ENCODE results near the gene MTFMT.
"Not testable (repeated sequence)": the region's sequence is repeated elsewhere in the genome, so short reads cannot be mapped to it uniquely, and the experiment has no call there.

Gene MTFMT

DNA sequence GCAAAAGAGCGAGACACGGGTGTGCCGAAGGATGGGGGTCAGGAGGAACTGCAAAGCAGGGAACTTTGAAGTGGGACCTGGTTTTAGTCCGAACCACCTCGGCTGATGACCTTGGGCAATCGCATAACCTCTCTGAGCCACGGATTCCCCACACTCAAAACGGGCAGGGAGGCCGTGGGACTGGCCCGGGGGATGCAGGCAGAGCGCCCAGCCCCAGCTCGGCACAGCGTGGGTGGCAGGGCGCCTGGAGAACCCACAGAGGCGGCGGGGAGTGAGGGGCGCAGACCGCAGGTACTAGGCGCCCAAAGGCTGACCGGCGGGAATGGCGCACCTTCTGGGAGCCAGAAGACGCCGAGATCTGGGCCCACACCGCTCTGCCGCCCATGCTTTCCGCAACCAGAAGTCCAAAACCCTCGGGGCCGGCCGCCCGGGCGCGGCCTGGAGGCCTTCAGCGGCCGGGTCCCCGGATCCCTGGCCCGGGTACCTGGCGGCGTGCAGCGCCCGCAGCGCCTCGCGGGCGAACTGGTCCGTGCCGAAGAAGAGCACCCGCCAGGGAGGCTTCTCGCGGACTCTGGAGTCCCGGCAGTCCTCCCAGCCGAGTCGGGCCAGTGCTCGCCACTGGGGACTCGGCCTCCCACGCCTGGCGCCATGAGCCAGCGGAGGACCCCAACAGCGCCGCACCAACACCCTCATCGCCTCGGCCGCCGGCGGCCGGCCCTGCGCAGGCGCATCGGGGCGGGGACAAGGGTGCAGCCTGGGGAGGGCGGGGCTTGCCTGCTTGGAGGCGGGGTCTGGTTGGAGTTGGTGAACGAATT is at the start of gene MTFMT:
TSS of gene MTFMT (minus strand) at position 719 of the 815 bp plus-strand sequence. CDS start at position 693, 26 bp downstream.
- peak; percentile 48 for DNase-seq

DNA sequence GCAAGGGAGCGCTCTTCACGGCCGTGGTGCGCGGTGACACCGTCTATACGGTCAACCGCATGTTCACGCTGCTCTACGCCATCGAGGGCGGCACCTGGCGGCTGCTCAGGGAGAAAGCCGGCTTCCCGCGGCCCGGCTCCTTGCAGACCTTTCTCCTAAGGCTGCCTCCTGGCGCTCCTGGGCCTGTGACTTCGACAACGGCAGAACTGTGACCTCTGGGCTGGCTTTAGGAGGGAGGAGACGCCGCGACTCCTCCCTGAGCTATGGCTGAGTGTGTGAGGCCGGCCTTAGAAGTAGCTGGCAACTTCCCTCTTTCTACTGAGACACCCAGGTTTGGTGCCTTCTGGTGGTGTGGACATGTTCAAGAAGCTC is 48.5 kb upstream of the MTFMT start:
- no peak for DNase-seq

DNA sequence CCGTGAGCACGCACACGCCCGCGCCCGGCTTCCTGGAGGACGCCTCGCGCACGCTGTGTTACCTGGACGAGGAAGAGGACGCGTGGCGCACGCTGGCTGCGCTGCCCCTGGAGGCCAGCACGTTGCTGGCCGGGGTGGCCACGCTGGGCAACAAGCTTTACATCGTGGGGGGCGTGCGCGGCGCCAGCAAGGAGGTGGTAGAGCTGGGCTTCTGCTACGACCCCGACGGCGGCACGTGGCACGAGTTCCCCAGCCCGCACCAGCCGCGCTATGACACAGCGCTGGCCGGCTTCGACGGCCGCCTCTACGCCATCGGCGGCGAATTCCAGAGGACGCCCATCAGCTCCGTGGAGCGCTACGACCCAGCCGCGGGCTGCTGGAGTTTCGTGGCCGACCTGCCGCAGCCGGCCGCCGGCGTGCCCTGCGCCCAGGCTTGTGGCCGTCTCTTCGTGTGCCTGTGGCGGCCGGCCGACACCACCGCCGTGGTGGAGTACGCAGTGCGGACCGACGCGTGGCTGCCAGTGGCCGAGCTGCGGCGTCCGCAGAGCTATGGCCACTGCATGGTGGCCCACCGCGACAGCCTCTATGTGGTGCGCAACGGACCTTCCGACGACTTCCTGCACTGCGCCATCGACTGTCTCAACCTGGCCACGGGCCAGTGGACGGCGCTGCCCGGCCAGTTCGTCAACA is 48.0 kb upstream of the MTFMT start:
- DNase-seq: no peak

DNA sequence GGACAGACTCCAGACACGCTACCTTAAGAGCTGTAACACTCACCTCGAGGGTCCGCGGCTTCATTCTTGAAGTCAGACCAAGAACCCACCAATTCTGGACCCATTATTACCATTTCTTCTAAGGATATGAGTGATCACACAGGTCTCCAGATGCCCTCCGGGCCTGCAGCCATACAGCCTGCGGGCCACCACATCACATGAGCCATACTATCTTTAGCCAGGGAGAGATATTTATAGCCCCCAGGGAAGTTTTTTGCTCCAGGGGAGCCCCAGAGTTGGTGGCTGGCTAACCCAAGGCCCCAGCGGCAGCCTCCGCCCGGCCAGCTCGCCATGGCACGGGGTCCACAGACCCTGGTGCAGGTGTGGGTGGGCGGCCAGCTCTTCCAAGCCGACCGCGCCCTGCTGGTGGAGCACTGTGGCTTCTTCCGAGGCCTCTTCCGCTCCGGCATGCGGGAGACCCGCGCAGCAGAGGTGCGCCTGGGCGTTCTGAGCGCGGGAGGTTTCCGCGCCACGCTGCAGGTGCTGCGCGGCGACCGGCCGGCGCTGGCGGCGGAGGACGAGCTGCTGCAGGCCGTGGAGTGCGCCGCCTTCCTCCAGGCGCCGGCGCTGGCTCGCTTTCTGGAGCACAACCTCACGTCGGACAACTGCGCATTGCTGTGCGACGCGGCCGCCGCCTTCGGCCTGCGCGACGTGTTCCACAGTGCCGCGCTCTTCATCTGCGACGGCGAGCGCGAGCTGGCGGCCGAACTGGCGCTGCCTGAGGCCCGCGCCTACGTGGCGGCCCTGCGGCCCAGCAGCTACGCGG is 47.2 kb upstream of the MTFMT start, which contains the start of gene KBTBD13:
TSS of gene KBTBD13 (plus strand) at position 261 of the 805 bp plus-strand sequence. CDS start at position 331, 70 bp downstream.
- no peak for DNase-seq

DNA sequence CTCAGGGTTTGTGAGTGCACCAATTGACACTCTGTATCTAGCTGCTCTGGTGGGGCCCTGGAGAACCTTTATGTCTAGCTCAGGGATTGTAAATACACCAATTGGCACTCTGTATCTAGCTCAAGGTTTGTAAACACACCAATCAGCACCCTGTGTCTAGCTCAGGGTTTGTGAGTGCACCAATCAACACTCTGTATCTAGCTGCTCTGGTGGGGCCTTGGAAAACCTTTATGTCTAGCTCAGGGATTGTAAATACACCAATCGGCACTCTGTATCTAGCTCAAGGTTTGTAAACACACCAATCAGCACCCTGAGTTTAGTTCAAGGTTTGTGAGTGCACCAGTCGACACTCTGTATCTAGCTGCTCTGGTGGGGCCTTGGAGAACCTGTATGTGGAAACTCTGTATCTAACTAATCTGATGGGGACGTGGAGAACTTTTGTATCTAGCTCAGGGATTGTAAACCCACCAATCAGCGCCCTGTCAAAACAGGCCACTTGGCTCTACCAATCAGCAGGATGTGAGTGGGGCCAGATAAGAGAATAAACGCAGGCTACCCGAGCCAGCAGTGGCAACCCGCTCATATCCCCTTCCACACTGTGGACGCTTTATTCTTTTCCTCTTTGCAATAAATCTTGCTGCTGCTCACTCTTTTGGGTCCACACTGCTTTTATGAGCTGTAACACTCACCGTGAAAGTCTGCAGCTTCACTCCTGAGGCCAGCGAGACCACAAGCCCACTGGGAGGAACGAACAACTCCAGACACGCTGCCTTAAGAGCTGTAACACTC is 46.4 kb upstream of the MTFMT start:
- not testable (repeated sequence) for DNase-seq

DNA sequence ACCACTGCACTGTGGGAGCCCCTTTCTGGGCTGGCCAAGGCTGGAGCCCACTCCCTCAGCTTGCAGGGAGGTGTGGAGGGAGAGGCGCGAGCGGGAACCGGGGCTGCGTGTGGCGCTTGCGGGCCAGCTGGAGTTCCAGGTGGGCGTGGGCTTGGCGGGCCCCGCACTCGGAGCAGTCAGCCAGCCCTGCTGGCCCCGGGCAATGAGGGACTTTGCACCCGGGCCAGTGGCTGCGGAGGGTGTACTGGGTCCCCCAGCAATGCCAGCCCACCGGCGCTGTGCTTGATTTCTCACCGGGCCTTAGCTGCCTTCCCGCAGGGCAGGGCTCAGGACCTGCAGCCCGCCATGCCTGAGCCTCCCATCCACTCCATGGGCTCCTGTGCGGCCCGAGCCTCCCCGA is 45.5 kb upstream of the MTFMT start:
- DNase-seq: not testable (repeated sequence)

DNA sequence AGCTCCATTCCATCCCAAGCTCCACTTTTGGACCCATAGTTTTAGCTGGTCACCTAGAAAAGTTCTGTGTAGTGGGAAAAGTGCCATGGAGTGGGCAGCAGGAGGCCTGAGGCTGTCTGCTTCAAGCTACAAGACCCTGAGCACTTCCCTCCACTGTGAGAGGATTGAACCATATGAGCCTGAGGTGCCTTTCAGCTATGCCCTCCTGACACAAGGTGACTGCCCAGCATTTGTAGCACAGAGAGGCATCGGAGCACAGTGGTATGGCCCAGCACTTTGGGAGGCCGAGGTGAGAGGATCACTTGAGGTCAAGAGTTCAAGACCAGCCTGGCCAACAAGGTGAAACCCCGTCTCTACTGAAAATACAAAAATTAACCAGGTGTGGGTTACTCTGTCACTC is 43.2 kb upstream of the MTFMT start:
- DNase-seq: no peak

DNA sequence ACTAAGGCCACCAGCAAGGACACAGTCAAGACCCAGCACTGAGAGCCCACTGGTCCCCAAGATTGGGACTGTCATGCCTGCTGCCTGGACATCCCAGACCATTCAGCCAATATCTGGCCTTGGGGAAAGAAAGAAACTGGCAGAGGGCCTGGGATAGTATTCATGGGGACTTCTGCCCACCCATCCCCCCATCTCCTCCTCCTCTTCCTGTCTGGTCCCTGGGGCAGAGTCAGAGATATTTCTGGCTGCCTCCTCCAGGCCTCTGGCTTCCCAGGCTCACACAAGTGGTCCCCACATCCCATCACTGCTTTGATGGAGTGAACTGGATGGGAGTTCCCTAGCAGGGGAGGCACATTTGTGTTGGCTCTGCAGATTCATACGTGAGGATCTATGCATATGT is 42.6 kb upstream of the MTFMT start:
- no peak for DNase-seq

DNA sequence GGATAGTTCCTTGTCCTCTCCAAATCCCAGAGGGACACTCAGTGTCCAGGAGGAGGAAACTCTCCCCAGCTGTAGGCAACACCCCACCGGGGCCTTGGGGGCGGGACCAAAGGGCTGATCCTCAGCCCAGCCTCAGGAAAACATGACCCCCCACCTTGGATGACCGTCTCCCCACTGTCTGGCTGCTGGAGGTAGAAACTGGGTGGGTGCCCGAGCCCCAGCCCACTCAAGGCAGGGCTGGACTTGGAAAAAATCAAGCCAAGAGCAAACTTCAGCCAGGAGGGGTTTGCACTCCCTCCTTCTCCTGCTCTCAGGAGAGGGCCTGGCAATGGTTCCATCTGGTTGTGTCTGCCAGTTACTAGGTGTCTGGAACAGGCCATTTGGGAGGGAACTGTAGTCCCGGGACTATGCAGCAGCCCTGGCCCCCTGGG is 42.0 kb upstream of the MTFMT start:
- DNase-seq: no peak

DNA sequence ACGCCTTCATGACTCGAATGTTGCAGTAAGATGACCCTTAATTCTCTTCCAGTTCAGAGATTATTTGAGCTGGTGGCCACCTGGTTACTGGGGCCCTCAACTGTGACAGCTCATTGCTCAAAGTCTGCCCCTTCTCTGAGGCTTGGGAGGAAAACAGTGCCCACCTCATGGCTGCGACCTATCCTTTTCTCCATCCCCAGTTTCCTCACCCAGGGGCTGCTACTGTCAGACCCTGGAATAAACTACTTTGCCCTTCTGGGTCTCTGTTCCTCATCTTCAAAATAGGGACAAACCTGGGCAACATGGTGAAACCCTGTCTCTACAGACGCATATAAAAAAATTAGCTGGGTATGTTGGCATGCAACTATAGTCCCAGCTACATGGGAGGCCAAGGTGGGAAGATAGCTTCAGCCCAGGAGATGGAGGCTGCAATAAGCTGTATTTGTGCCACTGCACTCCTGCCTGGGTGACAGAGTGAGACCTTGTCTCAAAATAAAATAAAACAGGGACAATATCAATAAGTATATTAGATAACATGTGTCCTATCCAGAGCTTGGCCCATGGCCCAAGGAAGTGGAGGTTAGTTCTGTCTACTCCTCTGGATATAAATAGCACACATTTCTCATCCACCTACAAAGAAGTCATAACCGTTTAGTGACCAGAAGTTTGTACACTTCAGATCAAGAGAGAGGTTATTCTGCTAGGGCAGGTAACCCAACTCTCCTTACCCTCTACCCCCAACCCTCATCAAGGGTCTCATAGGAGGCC is 40.5 kb upstream of the MTFMT start:
- no peak for DNase-seq

DNA sequence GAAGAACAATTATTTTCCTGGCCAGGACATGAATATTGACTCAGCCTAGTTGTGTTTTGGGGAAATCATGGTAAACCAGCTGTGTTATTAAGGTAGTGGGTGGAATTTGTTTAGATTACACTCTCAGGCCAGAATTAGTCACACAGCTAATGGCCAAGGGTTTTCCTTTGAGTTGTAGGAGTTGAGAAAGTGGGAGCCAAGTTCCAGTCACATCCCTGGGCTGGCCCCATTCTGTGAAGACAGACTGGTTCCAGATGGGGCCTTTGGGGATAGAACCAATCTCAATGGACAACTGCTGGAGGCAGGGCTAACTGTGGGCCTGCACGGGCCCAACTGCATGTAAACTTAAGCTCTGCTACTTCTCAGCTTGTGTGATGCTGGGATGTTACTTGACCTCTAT is 39.7 kb upstream of the MTFMT start:
- DNase-seq: no peak

DNA sequence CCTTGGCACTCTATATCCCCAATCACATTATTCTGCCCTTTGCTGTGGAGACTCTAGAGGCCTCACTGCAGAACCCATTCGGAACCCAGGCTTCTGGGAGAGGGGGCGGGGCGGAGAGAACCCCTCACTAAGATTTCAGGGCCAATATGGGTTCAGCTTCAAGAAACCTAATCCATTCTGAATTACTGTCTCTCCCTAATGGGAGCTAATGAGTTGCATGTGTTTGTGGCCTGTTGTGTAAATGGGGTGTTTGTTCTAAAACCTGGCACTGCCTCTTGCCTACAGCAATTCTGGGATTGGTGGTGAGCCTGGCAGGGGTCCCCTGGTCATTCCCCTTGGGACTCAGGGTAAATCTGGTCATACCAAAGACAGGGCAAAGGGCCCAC is 39.0 kb upstream of the MTFMT start:
- DNase-seq: no peak

DNA sequence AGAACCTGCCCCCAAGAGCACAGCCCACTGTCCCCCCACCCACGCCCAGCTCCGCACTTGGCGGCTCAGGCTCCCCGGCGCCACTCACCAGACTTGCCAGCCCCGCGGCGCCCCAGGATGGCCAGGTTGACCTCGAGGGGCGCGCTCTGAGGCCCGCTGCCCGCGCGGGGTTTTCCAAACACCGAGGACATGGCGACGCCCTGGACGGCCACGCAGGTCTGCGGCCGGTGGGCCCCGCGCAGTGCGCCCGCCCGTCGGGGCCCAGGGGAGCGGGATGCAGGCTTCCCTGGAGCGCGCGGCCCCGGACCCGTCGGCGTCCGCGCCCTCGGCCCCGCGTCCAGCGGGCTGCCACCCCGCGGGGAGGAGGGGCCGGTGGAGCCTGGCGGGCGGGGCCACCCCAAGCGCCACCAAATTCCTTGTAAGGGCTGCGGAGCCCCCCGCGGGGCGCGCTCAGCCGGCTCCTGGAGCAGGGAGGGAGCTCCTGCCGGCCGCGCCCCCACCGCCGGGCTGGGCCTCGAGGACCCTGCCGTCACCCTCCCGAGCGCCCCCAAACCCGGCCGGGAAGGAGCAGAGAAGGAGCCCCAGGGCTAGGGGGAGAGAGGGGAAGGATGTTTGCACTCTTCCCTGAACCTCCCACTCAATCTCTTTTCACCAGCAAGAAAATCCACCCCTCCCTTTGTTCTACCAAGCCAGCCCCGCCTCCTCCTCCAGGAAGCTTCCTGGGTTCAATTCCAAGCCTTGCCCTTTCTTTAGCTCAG is 38.4 kb upstream of the MTFMT start, which contains the start of gene RASL12:
TSS of gene RASL12 (minus strand) at position 347 of the 758 bp plus-strand sequence. CDS start at position 191, 156 bp downstream.
- no peak for DNase-seq

DNA sequence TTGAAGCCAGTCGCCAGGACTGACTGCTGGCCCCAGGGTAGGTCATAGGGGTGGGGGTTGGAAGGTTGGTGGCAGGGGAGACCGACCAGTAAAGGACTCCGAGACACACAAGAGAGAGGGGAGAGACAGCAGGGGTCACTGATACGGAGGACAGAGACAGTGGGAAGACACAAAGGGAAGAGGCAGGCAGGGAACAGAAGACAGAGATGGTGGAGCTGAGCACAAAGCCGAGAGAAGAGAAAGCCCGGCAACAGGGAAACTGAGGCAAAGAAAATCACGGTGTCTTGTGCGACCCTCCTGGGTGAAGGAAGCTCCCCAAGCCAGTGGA is 37.8 kb upstream of the MTFMT start:
- DNase-seq: no peak

DNA sequence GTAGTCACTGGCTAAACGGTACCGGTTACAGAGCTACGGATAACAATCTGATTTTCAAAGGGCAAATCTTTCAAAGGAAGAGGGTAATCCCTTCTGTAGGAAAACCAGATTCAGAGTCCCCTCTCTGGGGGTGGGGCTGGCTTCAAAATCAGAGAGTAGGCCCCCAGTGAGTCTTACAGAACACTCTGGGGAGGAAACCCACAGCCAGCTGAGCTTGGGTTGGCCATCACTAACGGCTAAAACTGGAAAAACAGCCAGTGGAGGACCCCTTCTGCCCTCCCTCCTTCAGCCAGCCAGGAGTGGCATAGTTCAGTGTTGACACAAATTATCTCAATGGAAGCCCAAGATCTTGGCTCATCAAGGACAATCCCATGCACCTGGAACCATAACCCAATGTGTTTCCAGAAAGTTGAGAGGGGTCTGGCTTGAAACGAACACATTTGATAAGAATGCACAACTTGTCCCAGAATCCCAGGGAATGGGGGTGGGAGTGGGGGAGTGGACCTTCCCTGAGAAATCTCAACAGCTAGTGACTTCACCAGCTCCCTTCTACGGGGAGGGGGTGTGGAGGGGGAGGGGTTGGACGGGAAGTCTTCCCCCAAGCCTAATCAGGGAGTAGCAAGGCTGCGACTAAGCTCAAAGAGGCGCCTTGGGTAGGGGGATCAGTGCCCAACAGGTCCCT is 37.3 kb upstream of the MTFMT start:
- DNase-seq: no peak

DNA sequence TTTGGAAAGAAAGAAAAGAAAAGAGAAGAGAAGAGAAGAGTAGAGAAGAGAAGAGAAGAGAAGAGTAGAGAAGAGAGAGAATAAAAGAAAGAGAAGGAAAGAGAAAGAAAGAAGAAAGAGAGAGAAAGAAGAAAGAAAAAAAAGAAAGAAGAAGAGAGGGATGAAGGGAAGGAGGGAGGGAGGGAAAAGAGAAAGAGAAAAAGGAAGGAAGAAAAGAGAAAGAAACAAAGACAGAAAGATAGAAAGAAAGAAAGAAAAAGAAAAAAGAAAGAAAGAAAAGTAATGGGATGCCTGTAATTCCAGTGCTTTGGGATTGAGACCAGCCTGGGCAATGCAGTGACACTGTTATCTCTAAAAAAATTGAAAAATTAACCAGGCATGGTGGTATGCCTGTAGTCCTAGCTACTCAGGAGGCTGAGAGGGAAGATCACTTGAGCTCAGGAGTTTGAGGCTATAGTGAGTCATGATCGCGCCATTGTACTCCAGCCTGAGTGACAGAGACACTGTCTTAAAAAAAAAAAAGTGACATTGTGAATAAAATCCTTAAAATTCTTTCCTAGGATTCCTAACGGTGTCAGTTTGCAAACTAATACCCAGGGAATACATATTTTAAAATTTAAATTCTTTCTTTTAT is 36.7 kb upstream of the MTFMT start:
- DNase-seq: no peak

DNA sequence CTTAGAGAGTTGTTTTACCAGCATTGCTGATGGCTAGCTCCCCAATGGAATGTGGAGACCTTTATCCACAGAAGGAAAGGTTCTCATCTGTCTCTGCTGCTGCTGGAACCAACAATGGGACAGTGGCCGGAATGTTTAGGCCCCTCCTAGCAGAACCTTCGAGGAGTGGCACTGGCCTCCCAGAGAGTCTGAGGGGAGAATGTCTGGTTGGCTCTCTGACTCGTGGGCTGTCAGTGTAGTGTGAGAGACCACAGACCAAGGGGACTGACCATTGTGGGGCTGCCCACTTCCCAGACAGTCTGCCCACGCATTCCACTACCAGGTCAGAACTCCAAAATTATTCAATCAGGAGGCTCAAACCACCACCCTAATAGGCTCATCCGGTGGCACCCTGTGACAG is 33.3 kb upstream of the MTFMT start:
- DNase-seq: no peak

DNA sequence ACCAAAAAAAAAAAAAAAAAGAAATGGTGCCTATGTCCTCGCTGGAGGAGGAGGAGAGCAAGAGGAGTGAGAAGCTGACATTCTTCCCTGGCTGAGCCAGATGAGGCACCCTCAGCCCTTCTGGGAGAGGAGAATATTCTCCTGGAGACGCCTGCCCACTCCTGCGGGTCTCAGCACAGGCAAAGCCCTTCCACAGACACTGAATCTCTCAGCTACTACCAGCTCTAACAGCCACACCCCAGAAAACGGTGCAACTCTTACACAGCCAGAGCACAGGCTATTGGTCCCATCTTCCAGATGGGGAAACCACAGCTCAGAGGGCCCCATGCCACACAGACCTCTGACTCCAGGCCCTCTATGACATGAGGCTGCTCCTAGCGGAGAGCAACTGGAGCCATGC is 32.6 kb upstream of the MTFMT start:
- no peak for DNase-seq

DNA sequence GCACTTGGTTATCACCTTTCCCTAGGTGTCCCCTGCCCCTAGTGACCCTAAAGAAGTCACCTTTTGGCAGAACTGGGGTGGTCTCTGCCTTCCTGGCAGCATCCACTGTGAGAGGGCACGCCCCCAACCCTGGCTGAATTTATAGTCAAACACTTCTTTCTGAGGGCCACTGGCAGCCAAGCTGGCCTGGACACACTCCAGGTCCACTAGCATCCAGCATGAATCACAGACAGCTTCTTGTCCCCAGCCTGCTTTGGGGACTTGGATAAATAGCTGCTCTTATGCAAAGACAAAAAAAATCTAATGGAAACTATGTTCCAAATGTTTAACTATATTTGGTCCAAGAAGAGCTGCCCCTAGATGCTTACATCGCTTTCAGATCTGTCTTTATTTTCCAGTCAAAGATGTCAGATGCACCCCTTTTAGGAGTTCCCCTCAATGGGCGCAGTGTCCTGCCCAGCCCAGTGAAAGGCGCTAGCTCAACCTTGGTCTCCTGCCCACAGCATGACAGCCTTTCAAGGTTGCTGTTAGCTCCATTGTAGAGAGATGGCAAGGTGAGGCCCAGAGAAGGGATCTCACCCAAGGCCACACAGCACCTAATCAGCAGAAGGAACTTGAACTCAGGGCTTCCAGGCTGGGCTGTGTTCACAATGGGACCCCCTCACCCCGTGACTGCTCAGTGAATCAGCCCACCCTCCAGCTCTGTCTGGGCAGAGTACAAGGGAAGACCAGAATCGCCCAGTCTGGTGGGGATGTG is 31.4 kb upstream of the MTFMT start:
- no peak for DNase-seq

Measured in NCI-H526 treated with DMSO at 0.1 percent for 48 hours (cell line).